Non-pigmented ciliary epithelial cell (primary cell): ENCODE results near the gene DHX35.
A peak's percentile ranks its signal among the peaks of the same experiment; 100 is the strongest.
"Not testable (repeated sequence)": the region's sequence is repeated elsewhere in the genome, so short reads cannot be mapped to it uniquely, and the experiment has no call there.

ENCODE experiments used
- DNase-seq: peaks from one replicate; pipeline ENCODE4 v3.0.0-alpha.2; 2010; ENCODE audit warnings: low read depth

The DHX35 gene

GRCh38 chr20:38979434-38979833 is 17.3 kb downstream of the DHX35 start:
- no peak for DNase-seq

DNA sequence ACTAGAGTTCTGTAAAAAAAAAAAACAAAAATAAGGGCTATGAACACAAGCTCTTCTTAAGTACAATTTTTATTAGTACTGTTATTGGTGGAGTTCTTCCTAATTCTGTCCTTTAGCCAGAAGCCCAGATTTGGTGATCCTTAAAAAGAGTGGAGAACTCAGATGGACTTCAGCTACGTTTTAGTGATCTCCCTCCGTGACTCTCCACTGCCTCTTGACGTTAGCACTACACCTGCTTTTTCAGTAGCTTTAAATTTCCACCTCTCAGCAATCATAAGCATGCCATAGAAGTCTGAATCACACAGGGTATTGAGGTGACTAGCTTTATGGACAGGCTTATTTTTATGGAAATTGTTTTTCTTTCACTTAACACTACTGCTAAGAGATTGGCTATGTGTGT is 17.7 kb downstream of the DHX35 start:
- DNase-seq, result no peak

- DNase-seq, result no peak
Observed at GRCh38 chr20:38982291-38982690, 20.1 kb downstream of the DHX35 start.

DNA sequence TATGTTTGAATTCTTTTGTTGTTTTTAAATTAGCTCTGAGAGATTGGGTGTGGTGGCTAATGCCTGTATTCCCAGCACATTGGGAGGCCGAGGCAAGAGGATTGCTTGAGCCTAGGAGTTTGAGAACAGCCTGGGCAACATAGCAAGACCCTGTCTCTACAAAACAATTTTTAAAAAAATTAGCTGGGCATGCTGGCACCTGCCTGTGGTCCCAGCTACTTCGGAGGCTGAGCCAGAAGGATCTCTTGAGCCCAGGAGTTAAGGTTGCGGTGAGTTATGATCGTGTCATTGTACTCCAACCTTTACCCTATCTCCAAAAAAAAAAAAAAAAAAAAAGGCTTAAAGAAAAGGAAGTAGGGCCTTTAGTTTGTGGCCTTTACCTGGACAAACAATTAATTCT is 22.9 kb downstream of the DHX35 start:
- DNase-seq, result no peak

DNA sequence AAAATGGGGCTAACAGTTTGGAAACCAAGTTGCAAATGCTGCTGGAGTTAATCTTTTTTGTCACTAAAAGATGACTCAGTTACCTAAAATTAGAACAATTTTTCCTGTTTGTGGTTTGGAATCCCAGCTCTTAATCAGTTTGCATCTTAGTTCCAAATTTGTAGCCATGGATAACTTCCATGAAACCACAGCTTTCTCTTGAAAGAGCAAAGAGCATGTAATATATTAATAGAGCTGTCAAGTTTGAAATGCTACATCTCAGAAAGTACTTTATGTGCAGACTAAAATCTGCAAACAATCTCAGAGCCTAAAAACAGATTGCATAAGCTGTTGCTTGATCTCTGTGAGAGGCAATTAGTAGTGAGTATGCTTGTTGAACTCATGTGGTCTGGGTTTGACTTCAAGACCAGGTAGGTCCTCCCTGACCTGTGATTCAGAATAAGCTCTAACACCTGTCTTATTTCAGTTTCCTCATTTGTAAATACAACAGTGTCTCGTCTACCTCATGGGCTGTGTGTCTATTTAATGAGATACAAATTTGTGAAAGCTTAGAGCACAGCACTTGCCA is 23.5 kb downstream of the DHX35 start:
- DNase-seq, result peak; percentile 46

DNA sequence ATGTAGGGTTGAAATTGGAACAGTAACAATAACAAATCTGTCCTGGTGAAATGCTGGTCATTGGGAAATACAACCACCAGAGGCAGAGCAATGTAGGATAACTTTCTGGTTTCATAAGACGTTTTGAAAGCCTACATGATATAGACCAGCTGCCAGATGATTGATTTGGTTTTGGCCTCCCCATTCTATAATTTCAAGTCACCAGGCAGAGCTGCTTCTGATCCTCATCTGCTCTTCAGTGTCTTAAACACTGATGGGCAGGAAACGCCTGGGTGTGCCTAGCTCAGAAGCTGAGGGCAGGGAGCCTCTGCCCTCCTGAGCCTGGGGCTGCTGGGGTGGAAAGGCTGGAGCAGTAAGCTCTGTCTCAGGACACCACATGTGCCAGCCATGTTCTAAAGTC is 24.5 kb downstream of the DHX35 start:
- no peak for DNase-seq

DNA sequence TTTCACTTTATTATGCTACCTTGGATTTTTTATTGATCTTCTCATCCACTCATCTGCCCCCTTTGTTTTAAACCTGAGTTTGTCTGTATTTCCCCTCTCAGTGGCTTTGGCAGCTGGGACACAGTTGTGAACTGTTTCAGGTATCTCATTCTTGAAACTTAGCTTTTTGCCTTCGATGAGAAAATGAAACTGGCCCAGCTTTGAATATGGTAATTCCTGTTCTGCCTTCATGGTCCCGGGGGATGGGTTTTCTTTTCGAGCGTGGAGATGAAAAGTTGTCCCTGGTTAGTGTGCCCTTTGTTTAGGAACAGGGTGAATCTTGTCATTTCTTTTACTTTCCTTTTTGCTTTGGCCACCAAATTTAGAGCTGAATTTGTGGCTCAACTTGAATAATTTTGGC is 25.6 kb downstream of the DHX35 start:
- no peak for DNase-seq

DNA sequence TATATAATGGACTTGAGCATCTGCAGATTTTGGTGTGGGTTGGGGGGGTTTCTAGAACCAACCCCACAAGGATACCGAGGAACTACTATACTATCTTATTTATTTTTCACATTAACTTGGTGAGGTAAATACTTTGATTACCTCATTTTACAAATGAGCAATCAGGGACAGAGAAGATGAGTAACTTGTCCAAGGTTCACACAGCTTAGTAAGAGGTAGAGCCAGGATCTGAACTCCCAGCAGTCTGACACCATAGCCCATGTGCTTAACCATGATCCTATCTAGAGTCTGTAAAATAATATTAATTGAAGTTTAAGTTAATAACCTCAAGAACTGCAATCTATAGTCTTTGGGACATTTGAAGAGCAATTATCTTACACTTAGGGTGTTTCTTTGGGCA is 28.6 kb downstream of the DHX35 start:
- DNase-seq, result no peak

- no peak for DNase-seq
Observed at GRCh38 chr20:38991814-38992704, 29.9 kb downstream of the DHX35 start.

DNA sequence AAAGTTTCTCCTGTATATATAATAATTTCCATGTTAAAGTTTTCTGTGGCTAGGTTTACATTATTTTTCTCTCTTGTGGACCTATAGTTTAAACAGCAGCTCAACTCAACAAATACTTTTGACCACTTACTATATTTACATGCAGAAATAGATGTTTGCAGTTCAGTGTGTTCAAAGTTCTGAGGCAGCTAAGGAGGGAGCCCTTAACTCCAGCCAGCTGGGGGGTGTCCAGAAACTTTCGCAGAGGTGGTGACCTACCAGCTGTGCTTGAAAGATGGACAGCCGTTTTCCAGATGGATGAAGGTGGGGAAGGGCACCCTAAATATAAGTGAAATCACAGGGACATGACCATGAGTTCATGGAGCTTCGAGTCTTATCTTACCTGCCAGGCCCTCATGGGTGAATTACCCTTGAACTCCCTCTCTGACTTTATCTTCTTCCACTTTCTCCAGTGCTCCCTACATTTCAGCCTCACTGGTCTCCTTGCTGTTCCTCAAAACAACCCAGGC is 33.4 kb downstream of the DHX35 start:
- no peak for DNase-seq

DNA sequence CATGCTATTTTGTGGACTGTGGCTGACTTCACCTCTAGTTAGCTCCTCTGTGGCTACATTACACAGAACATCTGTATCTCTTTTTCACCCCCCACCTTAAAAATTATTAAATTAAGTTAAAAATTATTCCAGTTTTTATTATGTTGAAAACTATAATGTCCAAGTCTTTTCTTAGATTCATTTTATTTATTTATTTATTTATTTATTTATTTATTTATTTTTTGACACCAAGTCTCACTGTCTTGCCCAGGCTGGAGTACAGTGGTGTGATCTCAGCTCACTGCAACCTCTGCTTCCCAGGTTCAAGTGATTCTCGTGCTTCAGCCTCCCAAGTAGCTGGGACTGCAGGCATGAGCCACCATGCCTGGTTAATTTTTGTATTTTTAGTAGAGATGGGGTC is 34.7 kb downstream of the DHX35 start:
- not testable (repeated sequence) for DNase-seq

DNA sequence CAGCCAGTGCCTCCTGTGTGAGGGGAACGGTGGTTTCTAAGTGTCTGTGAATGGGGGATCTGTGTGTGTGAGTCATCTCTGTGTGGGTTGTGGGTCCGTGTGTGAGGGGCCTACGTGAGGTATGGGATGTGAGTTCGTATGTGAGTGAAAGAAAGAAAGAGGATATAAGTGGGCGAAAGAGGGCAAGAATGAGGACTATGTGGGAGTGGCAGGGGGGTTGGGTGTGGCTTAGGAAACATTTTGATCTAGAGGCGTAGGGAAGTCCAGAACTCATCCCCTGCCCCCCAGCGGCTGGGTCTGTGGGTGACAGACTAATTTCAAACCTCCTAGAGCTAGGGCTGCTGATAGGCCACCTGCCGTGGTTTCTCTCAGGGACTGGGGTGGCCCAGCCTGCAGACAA is 35.5 kb downstream of the DHX35 start:
- DNase-seq, result no peak

- no peak for DNase-seq
Observed at GRCh38 chr20:38999217-38999616, 37.1 kb downstream of the DHX35 start.

DNA sequence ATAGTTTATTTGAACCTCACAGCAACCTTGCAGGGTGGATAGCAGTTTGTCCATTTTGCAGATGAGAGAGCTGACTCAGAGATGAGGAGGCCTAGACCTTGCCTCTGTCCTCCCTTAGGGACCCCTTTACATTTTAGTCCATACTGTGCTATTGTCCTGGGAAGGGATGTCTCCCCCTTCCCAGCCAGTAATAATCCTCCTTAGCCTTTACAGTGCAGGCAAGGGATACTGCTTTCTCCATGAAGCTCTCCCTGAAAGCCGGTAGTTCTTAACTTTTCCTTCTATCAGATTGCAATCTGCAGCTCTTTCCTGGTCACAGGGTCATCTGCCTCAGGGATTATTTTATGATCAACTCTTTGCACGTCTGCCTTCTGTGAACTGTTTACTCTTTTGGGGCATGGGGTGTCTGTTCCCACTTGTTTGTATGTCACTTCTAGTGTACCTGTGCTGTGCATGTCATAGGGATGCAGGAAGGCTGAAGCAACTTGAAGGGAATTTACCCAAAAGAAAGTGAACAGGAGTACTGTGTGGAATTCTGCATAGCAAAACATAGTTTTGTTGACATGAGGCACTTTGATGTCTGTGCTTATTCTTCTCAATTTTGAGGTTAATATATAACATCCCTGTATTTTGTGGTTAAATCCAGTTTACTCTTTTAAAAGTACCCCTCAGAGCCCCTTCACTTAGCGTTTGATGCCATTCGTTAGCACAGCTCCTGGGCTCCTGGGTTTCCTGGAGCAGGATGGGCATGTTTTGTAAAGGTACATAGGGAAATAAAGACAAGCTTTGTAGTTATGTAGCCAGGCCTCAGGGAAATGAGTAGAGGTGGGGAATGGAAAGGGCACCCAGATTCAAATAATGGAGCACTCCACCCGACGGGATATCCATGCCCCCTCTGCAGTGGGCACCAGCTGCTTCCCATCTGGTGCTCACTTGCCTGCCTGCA is 38.1 kb downstream of the DHX35 start:
- DNase-seq, result no peak

DNA sequence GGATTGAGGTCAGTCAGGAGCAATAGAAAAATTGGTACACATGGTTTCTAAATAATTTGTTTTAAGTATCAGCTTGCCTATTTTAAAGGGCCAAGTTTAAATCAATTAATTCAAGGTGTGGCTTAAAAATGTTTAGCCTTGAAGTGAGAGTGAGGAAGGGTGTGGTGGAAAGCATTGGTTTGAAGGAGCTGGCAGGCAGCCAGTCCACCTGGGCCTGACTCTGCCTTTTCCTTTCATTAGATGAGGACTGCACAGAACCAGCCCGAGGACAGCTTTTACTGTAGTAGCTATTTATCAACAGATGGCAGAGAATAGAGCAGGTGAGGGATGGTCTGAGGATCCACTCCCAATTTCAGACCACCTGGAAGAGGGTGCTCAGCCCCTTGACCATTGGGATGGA is 42.4 kb downstream of the DHX35 start:
- DNase-seq, result no peak

DNA sequence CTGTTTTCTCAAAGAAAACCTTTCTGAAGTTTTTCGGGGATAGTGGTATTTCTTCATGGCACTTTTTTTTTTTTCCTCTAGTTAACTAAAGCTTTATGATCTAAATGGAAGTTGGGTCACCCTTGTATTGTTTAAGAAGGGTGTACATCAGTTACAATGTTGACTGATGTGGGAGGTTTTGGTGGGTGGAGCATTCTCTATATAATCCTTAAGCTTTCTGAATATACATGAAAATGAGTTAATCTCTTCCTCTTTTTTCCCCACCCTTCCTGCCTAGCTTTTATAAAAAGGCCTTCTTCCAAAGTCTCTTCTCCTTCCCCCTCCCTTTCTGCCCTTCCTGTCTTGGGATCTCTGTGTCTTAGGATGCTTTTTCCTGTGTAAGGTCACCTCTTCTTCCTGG is 47.2 kb downstream of the DHX35 start:
- no peak for DNase-seq

GRCh38 chr20:39010496-39010895 is 48.4 kb downstream of the DHX35 start:
- no peak for DNase-seq

GRCh38 chr20:39013662-39014109 is 51.5 kb downstream of the DHX35 start:
- no peak for DNase-seq

DNA sequence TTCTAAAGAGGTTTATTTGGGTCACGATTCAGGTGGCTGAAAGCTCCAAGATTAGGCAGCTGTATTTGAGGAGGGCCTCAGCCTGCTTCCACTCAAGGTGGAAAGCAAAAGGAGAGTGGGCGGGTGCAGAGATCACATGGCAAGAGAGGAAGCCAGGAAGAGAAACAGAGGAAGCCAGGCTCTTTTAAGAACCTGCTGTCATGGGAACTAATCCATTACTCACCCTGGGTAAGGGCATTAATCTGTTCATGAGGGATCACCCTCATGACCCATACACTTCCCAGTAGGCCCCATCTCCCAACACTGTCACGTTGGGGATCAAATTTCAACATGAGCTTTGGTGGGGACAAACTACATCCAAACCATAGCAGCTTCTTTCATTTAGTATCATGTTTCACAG is 53.9 kb downstream of the DHX35 start:
- DNase-seq, result no peak

GRCh38 chr20:39016506-39016905 is 54.4 kb downstream of the DHX35 start:
- DNase-seq, result no peak

DNA sequence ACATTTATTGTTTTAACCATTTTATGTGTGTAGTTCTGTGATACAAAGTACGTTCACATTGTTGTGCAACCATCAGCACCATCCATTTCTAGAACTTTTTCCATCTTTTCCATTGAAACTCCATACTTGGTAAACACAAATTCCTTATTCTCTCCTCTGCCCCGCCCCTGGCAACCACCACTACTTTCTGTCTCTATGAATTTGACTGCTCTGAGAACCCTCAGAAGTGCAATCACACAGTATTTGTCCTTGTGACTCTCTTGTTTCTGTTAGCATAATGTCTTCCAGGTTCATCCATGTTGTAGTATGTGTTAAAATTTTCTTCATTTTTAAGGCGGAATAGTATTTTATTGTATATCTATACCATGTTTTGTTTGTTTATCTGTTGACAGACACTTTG is 56.9 kb downstream of the DHX35 start:
- no peak for DNase-seq

GRCh38 chr20:39019805-39020325 is 57.7 kb downstream of the DHX35 start:
- no peak for DNase-seq
